Measurements from ENCODE around the gene CUL9.

Gene CUL9

GRCh38 chr6:43146709-43147688 is 35.0 kb upstream of the CUL9 start:
- no peak for TF ChIP-seq POLR2AphosphoS5 (IDR thresholded peaks at IDR 0.05; ENCODE audit: low read depth, low read length)
- TF ChIP-seq TAF1 (IDR thresholded peaks at IDR 0.05; ENCODE audit: low read depth, low read length): no peak
- TF ChIP-seq POU2F2 (IDR thresholded peaks at IDR 0.05; ENCODE audit: low read depth, low read length): no peak
- TF ChIP-seq SPI1 (IDR thresholded peaks at IDR 0.05; ENCODE audit: low read depth, low read length): no peak
- TF ChIP-seq POLR2A (IDR thresholded peaks at IDR 0.05; ENCODE audit: low read depth, low read length): no peak
- TF ChIP-seq PAX5 (IDR thresholded peaks at IDR 0.05; ENCODE audit: insufficient read depth, low read length, severe bottlenecking): no peak
- no peak for FAIRE-seq
- DNase-seq (ENCODE audit: insufficient read length, low spot score): no peak

GRCh38 chr6:43147691-43148477 is 34.1 kb upstream of the CUL9 start:
- DNase-seq (ENCODE audit: insufficient read length, low spot score) (no peak), FAIRE-seq (no peak)
- TF ChIP-seq POU2F2 (IDR thresholded peaks at IDR 0.05; ENCODE audit: low read depth, low read length) (no peak), SPI1 (IDR thresholded peaks at IDR 0.05; ENCODE audit: low read depth, low read length) (no peak), PAX5 (IDR thresholded peaks at IDR 0.05; ENCODE audit: insufficient read depth, low read length, severe bottlenecking) (no peak), TAF1 (IDR thresholded peaks at IDR 0.05; ENCODE audit: low read depth, low read length) (no peak), POLR2AphosphoS5 (IDR thresholded peaks at IDR 0.05; ENCODE audit: low read depth, low read length) (no peak), POLR2A (IDR thresholded peaks at IDR 0.05; ENCODE audit: low read depth, low read length) (no peak)

GRCh38 chr6:43149265-43149664 is 32.7 kb upstream of the CUL9 start:
- DNase-seq (ENCODE audit: insufficient read length, low spot score) (no peak), FAIRE-seq (no peak)
- TF ChIP-seq PAX5 (IDR thresholded peaks at IDR 0.05; ENCODE audit: insufficient read depth, low read length, severe bottlenecking) (no peak), POLR2A (IDR thresholded peaks at IDR 0.05; ENCODE audit: low read depth, low read length) (no peak), SPI1 (IDR thresholded peaks at IDR 0.05; ENCODE audit: low read depth, low read length) (no peak), POU2F2 (IDR thresholded peaks at IDR 0.05; ENCODE audit: low read depth, low read length) (no peak)

- no peak for DNase-seq (ENCODE audit: insufficient read length, low spot score)
- TF ChIP-seq PAX5 (IDR thresholded peaks at IDR 0.05; ENCODE audit: insufficient read depth, low read length, severe bottlenecking): no peak
- TF ChIP-seq POLR2AphosphoS5 (IDR thresholded peaks at IDR 0.05; ENCODE audit: low read depth, low read length): no peak
- TF ChIP-seq TAF1 (IDR thresholded peaks at IDR 0.05; ENCODE audit: low read depth, low read length): no peak
- TF ChIP-seq SPI1 (IDR thresholded peaks at IDR 0.05; ENCODE audit: low read depth, low read length): no peak
- FAIRE-seq: no peak
Measured at GRCh38 chr6:43150051-43150751, 31.8 kb upstream of the CUL9 start.

DNA sequence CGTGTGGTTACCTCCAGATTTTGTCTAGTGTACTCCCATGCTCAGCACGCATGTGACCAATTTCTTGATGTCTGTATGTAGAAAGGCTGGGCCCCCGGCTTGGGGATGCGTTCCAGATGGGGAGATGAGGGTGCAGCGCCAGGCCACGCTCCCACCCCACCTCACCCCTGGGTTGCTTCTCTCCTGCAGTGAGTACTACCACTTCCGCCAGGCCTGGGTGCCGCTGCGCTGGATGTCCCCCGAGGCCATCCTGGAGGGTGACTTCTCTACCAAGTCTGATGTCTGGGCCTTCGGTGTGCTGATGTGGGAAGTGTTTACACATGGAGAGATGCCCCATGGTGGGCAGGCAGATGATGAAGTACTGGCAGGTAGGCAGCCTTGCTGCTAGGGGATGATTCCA is 22.4 kb upstream of the CUL9 start:
- FAIRE-seq: no peak
- no peak for DNase-seq (ENCODE audit: insufficient read length, low spot score)
- TF ChIP-seq POLR2A (IDR thresholded peaks at IDR 0.05; ENCODE audit: low read depth, low read length) (no peak), SPI1 (IDR thresholded peaks at IDR 0.05; ENCODE audit: low read depth, low read length) (no peak), TAF1 (IDR thresholded peaks at IDR 0.05; ENCODE audit: low read depth, low read length) (no peak), POLR2AphosphoS5 (IDR thresholded peaks at IDR 0.05; ENCODE audit: low read depth, low read length) (no peak), PAX5 (IDR thresholded peaks at IDR 0.05; ENCODE audit: insufficient read depth, low read length, severe bottlenecking) (no peak)

DNA sequence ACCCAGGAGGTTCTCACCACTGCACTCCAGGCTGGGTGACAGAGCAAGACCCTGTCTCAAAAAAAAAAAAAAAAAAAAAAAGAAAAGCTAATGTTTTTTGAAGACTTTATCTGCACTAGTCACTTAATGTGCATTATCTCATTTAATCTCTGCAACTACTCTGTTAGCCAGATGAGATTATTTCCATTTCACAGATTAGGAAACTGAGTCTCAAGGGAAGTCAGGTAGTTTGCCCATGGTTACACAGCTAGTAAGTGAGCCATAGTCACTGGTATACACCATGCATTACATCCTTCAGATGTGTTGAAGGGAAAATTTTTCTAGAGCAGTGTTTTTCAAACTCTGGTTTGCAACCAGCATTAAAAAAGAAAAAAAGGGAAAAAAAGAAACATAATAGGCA is 18.1 kb upstream of the CUL9 start:
- no peak for DNase-seq (ENCODE audit: insufficient read length, low spot score)
- FAIRE-seq: no peak
- no peak for TF ChIP-seq PAX5 (IDR thresholded peaks at IDR 0.05; ENCODE audit: insufficient read depth, low read length, severe bottlenecking)
- TF ChIP-seq SPI1 (IDR thresholded peaks at IDR 0.05; ENCODE audit: low read depth, low read length): no peak
- TF ChIP-seq TAF1 (IDR thresholded peaks at IDR 0.05; ENCODE audit: low read depth, low read length): no peak
- no peak for TF ChIP-seq POLR2A (IDR thresholded peaks at IDR 0.05; ENCODE audit: low read depth, low read length)
- TF ChIP-seq POU2F2 (IDR thresholded peaks at IDR 0.05; ENCODE audit: low read depth, low read length): no peak
- no peak for TF ChIP-seq POLR2AphosphoS5 (IDR thresholded peaks at IDR 0.05; ENCODE audit: low read depth, low read length)

DNA sequence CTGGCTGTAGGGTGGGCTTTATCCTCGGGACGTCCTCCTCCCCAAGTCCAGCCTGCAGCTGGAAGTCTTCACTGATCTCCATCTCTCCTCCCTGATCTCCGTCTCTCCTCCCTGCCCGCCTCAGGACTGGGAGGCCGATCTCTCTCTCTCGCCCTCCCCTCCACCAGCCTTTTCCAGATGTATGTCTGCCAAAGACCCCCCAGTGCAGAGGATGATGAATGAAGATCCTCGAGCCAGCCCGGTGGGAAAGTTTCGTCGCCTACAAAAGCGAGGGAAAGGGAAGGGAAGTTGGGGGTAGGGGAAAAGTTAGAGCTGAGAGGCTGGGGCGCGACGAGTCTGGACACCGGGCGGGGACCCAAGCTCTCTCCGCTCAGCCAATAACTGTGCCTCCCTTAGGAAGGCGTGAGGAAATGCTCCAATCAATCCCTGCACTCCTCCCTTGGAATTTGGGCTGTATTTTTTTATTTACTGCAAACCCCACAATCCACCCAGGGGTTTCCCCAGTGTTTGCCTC is 11.5 kb upstream of the CUL9 start:
- no peak for DNase-seq (ENCODE audit: insufficient read length, low spot score)
- TF ChIP-seq POU2F2 (IDR thresholded peaks at IDR 0.05; ENCODE audit: low read depth, low read length) (no peak), TAF1 (IDR thresholded peaks at IDR 0.05; ENCODE audit: low read depth, low read length) (0 out of 2 replicates have a peak, but pooled peaks have one; percentile 10)
- FAIRE-seq: no peak

GRCh38 chr6:43170931-43171706 is 10.9 kb upstream of the CUL9 start, which contains the start of gene SRF:
Gene SRF (plus strand): TSS chr6:43171269. CDS start chr6:43171657, 388 bp downstream.
- TF ChIP-seq PAX5 (IDR thresholded peaks at IDR 0.05; ENCODE audit: insufficient read depth, low read length, severe bottlenecking): no peak
- no peak; the same call in 1 of the 2 replicates for TF ChIP-seq POLR2A (IDR thresholded peaks at IDR 0.05; ENCODE audit: low read depth, low read length)
- TF ChIP-seq POLR2AphosphoS5 (IDR thresholded peaks at IDR 0.05; ENCODE audit: low read depth, low read length): peak; percentile 68
- TF ChIP-seq SPI1 (IDR thresholded peaks at IDR 0.05; ENCODE audit: low read depth, low read length): no peak
- peak; percentile 88; the same call in 1 of the 2 replicates for TF ChIP-seq POU2F2 (IDR thresholded peaks at IDR 0.05; ENCODE audit: low read depth, low read length)
- TF ChIP-seq TAF1 (IDR thresholded peaks at IDR 0.05; ENCODE audit: low read depth, low read length): peak; percentile 43
- FAIRE-seq: peak; percentile 92
- DNase-seq (ENCODE audit: insufficient read length, low spot score): peak; percentile 83
